Stimulated activated CD8-positive, alpha-beta memory T cell treated with anti-CD3 and anti-CD28 coated beads, Interleukin-12 subunit alpha, Interleukin-12 subunit beta, amount 100 ng/mL, for 4 hours (primary cell): ENCODE measurements around the gene ODF2L.

Source experiments
- DNase-seq: peaks from one replicate; pipeline ENCODE4 v3.0.0-alpha.2; 2020; ENCODE audit warnings: low read depth

Gene ODF2L, protein sequence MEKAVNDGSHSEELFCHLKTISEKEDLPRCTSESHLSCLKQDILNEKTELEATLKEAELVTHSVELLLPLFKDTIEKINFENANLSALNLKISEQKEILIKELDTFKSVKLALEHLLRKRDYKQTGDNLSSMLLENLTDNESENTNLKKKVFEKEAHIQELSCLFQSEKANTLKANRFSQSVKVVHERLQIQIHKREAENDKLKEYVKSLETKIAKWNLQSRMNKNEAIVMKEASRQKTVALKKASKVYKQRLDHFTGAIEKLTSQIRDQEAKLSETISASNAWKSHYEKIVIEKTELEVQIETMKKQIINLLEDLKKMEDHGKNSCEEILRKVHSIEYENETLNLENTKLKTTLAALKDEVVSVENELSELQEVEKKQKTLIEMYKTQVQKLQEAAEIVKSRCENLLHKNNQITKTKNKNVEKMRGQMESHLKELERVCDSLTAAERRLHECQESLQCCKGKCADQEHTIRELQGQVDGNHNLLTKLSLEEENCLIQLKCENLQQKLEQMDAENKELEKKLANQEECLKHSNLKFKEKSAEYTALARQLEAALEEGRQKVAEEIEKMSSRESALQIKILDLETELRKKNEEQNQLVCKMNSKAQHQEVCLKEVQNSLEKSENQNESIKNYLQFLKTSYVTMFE

DNA sequence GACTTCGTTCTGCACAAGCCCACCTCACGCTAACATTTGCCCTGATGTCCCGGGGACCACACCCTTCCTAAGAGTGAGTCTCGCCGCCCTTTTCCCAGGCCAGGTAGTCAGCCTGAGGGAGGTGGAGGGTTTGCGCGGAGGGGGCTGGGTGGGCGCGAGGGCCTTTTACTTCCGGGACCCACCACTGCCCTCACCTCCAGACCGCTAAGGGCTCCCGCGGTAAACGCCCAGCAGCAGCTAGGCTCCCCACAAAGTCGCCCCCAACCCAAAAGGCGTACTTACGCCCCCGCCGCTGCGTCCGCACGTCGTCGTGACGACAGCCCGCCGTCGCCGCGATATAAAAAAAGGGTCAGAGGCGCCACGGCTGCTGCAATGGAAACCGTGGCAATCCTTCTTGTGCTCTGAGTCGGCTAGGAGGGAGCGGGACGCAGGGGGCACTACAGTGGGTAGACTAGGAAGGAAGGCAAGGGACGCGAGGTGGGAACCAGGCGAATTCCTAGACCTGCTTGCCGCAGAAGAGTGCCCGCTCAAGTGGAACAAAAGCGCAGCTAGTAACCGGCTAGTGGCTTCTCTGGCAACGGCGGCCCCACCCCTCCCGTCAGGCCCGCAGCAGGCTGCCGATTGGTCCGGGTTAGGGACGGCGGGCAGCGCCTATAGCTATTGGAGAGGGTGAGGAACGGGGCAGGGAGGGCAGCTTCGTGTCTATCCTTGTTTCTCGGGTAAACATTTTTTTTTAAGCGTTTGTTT, at the start of gene ODF2L:
Gene ODF2L, minus strand, starts transcription at position 573 of the 747 bp plus-strand sequence. CDS start 9,296 bp downstream, outside the sequence.
- DNase-seq = peak; percentile 77

DNA sequence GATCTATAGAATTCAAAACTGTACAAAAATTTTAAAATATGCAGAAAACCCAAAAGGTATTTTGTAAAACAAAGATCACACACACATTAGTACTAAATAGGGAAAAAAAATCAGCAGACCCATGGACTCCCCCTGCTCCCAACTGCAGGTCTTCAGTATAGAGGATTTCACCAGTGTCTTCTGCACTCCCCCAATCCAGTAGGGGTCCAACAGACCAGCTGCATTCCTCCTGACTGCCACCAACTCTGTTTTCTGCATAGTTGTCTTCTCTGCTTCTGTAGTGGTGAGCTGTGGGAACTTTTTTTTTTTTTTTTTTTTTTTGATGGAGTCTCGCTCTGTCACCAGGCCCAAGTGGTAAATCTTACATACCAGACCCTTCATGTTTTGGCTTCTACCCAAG, 49.8 kb upstream of the ODF2L start:
- DNase-seq = no peak

DNA sequence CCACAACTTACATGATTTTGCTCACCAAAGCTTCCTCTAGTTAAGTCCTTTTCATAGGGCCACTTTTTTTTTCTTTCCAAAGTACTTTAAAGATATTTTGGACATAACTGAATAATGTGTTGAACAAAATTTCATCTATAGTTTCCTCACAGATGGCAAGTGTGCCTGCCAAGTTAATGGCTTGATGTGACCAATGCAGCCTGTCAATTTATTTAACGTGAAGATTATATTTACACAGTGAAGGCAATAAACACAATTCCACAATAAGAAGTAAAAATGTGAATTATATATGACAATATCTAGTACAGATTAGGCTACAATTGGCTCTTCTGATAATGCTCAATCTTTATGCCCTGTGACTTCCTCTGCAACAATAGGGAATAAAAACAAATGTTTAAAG, 45.9 kb upstream of the ODF2L start:
- no peak for DNase-seq

DNA sequence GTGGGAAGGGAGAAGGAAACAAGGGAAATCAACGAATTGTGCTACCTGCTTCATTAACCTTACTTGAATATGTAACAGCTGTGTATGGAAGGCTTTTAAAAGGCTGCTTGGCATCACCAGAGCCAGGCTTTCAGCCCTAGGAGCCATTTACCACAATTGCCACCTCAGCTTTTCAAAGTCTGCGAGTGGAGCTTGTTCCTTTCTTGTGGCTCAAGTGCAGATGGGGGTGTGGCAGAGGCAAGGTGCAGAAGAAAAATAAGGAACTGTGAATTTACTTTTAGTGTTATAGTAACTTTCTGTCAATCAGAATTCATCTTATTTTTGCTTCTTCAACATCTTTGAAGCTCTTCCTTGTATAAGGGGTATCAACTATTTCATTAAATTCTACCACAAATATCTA, 45.5 kb upstream of the ODF2L start:
- DNase-seq = no peak

DNA sequence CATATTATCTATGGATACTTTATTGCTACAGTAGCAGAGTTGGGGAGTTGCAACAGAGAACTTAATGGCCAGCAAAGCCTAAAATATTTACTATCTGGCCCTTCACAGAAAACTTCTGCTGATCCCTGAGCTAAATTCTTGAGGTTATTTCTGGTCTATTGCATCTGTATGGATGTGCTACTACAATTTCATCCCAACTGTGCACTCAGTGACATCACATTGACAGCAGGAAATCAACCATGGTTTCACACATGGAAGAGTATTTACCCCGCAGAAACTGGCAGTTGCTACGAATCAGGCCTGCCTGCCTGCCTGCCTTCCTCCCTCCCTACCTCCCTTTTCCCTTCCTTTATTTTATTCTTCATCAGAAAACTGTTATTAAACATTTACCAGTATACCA, 39.9 kb upstream of the ODF2L start:
- no peak for DNase-seq

DNA sequence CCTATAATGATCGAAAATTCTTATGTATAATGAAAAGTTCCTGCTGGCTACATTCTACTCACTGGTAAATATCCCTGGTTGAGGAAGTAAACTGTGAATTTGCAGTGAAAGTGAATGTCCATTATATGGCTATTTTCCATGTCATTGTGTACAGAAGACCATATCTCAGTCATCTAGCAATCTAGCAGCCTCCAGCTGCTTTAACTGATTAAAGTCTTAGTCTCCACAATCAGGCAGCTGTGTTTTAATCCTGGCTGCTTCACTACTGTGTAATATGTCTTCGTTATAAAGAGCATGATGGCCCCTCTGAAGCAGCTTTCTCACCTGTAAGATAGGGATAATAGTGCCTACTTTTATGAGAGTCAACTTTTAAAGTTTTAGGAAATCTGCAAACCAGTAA, 39.2 kb upstream of the ODF2L start:
- DNase-seq = no peak

DNA sequence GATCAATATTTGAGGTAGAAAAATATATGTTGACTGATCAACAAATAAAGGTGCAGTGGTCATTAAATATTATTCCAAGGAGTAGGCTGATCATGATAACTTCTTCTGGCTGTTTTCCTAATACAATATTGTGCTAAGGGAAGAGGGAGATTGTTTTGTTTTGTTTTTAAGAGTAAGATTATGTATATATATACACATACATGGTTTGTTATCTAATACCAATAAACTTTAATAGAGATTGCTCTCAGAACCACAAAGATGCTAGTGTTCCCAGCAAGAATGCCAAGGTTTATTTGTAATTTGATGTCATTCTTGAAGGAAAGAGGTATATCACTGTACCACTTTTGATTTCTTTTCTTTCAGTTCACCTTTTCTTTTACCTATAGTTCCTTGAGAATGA, 37.9 kb upstream of the ODF2L start:
- no peak for DNase-seq

DNA sequence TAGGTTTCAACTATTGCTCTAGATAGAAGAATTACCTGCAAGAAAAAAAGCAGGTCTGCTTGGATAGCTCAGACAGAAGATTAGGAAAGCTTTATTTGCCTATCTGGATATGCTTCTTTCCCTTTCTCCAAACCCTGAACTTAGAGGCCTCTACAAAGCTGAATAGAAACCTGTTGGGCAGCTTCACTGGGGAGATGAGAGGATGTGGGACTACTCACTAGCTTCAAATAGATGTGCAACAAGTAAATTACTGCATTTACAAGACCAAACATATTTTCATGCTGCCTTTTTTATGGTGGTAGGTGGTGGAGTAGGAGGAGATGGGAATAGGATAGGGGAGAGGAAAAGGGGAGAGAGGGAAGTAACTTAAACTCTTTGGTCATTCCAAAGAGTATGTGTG, 34.3 kb upstream of the ODF2L start:
- DNase-seq = no peak

DNA sequence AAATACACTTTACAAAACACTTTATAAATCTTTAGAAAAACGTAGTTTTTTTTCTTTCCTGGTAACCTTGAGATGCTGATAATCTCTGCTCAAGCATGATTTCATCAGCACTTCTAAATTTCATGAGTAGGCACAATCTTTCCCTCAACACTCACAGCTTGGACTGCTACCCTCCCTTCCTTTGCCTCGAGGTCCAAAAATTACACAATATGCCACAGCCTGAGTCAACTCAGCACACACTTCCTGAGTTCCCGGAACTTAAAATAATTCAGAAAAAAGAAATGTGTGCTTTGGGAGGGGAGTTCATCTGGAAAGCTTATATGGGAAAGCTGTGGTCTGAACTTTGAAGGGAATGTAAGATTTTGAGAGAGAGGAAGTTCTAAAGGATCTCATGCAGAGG, 33.7 kb upstream of the ODF2L start:
- DNase-seq = no peak

DNA sequence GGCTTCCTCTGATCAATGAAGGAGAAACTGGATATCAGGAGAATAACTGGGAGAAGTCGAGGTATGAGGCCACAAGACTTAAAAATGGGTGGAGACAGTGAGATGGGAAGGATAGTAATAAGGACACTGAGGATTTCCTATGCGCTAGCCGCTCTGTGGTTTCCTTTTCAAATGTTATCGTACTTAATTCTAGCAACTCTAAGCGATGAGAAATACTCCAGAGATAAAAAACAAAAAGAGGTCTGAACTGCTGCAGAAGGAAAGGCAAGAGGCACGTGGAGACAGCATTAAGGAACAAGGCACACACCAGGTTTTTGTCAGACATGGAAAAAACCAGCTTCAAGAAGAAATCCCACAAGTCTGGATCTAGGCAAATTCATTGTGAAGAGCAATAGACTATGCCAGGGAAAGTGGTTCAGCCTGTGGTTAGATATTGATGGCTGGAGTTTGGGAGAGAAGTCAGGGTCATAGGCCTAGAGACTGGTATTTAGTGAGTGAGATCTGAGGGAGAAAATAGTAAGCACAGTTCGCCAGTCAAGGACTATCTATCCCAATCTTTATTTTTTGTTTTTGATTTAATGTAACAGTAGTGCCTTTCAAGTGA, 33.1 kb upstream of the ODF2L start:
- DNase-seq = no peak

DNA sequence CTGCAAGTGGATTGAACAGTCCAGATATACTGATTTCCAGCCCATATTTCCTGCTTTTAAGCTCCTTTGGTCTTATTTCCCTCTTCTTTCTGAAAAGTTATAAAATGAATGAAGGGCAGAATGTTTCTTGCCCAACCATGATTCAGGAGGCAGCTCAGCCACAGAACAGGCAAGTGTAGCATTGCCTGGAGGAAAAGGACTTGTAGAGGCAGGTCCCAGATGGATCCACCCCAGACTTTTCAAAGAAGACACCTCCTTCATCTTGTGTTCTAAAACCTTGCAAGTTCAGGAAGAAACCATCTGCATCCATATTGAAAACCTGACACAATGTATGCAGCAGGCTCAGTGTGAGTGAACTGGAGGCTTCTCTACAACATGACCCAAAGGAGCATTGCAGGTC, 27.8 kb upstream of the ODF2L start, which contains the start of gene CLCA2:
Gene CLCA2, plus strand, starts transcription at position 299 of the 400 bp plus-strand sequence. Its CDS starts 77 bp downstream, at position 376.
- DNase-seq = no peak

DNA sequence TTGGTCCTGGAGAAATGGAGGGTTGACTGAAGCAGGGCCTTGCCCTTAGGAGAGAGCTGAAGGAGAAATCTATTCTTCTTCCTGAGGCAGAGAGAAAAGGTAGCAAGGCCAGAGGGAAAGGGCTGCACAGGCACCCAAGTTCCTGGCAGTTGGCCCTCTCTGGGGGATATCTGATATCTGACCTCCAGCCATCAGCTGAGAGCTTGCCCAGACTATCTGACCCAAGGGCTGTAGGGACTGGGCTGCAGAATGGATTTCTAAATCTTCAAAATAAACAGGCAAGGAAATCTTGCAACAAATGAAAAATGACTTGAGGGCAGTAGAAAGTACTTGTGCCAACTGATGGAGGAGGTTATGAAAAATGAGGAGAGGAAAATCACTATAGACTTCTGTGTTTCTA, 27.4 kb upstream of the ODF2L start:
- no peak for DNase-seq

DNA sequence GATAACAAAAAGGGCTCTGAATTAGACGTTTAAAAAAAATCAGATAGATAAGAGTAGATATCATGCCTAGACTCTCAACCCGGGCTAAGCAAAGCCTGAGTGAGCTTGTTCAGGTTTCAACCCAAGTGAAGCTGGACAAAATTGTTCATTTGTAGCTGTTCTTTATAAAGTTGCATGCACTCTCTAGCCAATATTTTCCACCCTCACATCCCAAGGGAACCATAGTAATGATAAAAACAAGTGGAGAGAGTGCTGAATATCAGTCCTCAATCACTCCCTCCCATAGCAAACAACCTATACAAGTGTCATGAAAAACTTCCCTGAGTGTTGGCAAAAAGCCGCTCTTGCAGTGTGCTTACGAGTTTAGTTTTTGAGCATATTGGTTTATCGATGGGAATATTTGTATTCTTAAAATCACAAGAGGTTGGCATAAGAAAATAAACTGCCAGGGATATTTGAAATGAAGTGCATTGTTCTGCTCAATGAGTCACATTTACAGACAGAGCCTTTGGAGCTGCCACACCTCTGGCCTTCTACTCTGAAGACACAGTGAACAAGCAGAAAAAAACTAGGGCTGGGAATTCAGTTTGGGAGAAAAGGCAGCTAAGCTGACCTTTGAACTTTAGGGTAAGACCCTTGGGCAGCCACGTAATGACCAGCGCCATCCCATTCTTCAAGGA, 25.6 kb upstream of the ODF2L start:
- DNase-seq = no peak

DNA sequence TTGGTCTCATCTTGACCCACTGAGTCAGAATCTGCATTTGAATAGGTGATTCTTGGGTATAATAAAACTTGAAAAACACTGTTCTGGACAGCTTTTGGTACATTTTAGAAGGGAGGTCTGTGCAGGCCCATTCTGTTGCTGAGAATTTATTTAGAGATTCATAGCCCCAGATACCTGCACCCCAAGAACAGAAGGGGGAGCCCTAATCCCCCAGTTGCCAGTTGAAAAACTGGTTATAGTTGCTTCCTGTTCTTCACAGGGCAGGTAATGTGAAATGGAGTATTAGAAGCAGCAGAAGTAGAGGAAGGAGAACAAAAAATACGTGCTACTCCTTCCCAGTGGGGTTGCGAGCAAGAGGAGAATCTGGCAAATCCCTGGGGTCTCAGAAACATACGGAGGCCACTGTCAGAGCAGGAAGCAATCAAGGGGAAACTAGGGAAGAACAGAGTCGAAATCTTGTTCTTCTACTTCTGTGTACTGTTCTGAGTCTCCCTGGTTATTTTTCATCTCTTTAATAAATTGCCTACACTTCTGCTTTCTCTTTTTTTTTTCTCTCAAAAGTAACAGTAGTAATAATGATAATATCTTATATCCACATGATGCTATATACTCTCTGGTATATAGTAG, 23.3 kb upstream of the ODF2L start:
- DNase-seq = no peak

DNA sequence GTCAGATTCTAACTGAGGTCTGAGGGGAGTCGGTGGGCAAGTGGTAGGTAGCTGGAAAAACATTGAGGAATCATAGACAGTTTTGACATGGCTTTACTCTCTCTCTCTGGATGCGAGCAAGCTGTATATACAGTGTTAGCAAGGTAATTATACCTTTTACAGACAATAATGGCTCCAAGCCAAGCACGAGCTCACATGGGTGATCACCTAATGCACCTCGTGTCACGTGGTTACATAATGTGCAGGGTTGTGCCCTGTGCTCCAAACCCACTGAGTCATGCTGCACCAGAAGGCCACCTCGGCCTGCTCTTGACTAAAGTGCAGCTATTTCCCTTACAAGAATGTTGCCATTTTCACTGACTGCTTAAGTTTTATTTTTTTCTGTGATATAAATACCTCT, 20.2 kb upstream of the ODF2L start:
- no peak for DNase-seq

DNA sequence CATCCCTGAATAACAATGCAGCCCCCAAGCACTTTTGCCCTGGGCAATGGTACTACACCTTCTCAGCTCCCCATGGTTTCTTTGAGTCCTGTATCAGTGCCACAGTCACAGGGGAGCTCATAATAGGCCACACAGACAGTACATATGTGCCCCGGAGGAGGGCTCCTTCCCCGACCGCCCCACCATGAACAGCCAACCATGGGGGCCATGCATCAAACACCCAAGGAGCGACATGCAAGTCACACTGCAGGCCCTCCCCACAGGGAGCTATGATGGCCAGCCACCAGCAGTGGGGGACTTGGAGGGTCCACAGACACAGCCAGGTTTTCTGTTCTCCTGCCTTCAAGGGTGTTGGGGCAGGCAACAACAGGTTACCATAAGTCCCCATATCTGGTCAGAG, 14.8 kb upstream of the ODF2L start:
- no peak for DNase-seq

DNA sequence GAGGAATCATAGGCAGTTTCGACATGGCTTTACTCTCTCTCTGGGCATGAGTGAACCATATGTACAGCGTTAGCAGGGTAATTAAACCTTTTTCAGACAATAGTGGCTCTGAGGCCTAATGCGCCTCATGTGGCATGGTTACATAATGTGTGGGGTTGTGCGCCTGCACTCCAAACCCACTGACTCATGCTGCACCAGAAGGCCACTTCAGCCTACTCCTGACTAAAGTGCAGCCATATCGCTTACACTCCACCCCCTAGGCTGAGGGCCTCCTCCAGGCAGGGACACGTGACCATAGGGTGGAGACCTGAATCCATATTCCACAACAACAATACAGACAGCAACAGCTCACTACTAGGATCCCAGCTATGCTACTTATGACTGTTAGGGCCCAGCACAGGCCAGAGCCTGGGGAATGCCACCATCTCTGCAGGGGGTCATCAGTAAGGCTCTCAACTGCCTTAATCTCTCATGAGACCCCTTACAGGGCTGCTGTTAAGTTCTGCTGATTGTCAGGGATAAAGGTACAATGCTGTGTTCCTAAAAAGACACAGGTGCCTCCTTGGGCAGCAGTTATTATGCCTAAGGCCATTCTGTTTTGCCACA, 13.4 kb upstream of the ODF2L start:
- no peak for DNase-seq

DNA sequence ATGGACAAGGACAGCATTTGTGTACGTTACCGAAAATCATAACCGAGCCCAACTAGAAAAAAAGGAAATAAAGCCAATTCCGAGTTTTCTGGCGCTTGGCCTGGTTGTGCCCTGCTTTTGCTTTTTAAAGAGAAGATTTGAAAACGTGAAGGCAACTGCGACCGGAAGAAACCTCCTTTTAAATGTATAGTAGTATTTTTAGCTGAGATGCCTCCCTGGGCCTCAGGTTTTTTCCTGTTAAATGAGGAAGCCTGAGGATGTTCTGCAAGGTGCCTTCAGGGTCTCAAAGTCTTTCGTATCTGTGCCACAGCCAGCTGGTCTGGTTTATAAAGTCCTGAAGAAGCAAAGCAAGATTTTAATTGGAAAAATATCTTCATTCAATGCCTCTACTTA, 371 bp upstream of the ODF2L start:
- no peak for DNase-seq

DNA sequence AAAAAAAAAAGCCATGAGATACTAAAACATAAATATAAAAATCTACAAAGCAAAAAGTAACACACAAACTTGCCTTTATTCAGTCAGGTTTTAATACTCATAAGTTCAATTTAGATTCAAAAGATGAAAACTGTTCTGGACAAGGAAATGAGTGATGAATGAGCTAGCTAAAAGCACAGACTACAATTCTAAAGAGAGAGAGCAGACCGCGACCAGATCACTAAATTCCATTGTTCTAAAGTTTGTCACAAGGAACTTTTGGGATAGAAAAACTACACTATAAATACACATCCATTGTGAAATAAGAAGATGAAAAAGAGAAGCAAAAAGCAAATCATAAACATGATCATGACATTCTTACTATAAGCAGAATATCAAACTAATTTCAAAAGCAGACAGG, 1.7 kb downstream of the ODF2L start:
- no peak for DNase-seq

DNA sequence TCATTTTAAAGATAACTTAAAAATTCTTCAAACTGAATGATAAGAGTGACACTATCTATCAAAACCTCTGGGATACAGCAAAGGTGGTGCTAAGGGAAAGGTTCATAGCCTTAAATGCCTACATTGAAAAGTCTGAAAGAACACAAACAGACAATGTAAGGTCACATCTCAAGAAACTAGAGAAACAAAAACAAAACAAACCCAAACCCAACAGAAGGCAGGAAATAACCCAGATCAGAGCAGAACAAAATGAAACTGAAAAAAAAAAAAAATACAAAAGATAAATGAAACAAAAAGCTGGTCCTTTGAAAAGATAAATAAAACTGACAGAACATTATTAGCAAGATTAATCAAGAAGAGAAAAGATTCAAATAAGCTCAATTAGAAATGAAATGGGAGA, 6.8 kb downstream of the ODF2L start:
- no peak for DNase-seq

DNA sequence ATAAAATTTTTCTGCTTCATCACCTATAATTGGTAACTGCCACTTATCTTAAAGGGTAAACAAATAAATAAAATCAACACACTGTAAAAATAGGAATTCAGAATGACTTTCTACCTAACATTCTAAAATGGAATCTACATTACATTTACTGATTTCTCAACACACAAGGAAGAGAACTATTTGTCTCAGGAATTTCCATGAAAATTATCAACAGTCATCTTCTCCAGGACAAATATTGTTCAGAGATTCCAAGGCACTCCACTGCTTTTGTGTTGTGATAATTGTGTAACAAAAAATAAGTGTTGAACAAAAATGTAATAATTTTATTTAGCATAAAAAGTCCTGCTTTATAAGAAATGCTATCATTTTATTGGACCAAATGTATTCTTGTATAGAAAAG, 7.3 kb downstream of the ODF2L start:
- no peak for DNase-seq
